ENCODE measurements around the gene BMPR2.
A peak's percentile ranks its signal among the peaks of the same experiment; 100 is the strongest.

The BMPR2 gene

DNA sequence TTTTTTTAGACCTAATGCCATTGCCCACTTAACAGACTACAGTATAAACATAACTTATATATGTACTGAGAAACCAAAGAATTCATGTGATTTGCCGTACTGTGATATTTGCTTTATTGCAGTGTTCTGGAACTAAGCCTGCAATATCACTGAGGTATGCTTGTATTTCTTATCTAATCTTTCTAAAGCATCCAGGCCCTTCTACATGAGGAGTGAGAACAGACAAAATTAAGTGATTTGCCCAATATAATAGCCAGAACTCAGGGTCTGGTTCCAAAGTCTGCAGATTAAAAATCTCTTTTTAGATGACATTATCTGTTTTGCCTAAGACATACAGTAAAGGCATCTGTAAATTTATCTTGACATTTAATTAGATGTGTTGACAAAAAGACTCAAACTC is 41.9 kb downstream of the BMPR2 start:
- TF ChIP-seq, protein P1, sequence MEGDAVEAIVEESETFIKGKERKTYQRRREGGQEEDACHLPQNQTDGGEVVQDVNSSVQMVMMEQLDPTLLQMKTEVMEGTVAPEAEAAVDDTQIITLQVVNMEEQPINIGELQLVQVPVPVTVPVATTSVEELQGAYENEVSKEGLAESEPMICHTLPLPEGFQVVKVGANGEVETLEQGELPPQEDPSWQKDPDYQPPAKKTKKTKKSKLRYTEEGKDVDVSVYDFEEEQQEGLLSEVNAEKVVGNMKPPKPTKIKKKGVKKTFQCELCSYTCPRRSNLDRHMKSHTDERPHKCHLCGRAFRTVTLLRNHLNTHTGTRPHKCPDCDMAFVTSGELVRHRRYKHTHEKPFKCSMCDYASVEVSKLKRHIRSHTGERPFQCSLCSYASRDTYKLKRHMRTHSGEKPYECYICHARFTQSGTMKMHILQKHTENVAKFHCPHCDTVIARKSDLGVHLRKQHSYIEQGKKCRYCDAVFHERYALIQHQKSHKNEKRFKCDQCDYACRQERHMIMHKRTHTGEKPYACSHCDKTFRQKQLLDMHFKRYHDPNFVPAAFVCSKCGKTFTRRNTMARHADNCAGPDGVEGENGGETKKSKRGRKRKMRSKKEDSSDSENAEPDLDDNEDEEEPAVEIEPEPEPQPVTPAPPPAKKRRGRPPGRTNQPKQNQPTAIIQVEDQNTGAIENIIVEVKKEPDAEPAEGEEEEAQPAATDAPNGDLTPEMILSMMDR (conservative IDR thresholded peaks at IDR 0.05) = no peak
- peak overlapping the region; percentile 73 for H3K27ac ChIP-seq

DNA sequence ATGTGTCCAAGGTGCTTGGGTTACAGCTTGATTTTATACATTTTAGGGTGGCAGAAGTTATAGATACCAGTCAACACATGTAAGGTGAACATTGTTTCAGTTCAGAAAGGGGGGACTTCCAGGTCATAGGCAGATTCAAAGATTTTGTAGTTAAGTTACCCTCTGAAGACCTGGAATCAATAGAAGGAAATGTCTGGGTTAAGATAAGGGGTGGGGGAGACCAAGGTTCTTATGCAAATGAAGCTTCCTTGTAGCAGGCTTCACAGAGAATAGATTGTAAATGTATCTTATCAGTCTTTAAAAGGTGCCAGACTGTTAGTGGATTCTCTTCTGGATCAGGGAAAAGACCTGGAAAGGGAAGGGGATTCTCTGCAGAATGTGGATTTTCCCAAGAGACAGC is 42.4 kb downstream of the BMPR2 start:
- TF ChIP-seq, protein P1 (conservative IDR thresholded peaks at IDR 0.05) = no peak
- peak overlapping the region; percentile 73 for H3K27ac ChIP-seq

DNA sequence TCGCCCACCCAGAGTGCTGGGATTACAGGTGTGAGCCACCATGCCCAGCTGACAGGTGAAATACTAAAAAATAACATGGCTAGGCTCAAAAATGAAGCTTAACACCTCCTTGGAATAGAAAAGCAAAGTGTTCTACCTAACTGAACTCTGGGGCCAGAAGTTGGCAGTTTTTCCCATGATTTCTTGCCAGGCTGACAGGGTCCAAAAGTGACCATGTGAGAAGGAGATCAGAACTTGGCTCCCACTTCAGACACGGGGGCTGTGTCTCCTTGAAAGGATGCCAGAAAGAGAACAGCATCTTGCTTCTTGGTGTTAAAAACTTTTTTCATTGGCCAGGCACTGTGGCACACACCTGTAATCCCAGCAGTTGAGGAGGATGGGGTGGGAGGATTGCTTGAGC is 47.0 kb downstream of the BMPR2 start:
- H3K27ac ChIP-seq = no peak overlapping the region
- TF ChIP-seq, protein P1 (conservative IDR thresholded peaks at IDR 0.05) = no peak

DNA sequence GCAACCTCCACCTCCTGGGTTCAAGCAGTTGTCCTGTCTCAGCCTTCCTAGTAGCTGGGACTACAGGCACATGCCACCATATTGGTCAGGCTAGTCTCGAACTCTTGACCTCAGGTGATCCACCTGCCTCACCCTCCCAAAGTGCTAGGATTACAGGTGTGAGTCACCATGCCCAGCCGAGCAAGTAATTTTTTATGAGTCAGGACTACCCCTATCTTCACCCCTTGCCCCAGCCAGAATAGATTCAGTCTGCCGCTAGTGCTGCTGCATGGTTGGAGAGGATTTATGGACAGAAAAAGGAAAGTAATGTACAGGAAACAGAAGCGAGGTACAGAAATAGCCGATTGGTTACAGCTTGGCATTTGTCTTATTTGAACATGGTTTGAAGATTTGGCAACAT is 48.9 kb downstream of the BMPR2 start:
- TF ChIP-seq, protein P1 (conservative IDR thresholded peaks at IDR 0.05) = no peak
- H3K27ac ChIP-seq = no peak overlapping the region

DNA sequence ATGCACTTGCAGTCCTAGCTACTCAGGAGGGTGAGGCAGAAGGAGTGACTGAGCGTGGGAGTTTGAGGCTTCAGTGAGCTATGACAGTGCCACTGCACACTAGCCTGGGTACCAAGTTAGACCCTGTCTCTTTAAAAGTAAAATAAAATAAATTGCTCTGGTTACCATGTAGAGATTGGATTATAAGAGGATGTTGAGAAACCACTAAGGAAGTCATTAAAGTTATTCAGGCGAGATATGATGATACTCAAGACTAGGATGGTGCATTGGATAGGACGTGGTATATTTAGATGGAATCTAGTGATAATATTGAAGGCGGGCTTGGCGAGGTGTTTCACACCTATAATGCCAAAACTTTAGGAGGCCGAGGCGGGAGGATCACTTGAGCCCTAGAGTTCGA is 50.6 kb downstream of the BMPR2 start:
- TF ChIP-seq, protein P1 (conservative IDR thresholded peaks at IDR 0.05) = no peak
- H3K27ac ChIP-seq = no peak overlapping the region

DNA sequence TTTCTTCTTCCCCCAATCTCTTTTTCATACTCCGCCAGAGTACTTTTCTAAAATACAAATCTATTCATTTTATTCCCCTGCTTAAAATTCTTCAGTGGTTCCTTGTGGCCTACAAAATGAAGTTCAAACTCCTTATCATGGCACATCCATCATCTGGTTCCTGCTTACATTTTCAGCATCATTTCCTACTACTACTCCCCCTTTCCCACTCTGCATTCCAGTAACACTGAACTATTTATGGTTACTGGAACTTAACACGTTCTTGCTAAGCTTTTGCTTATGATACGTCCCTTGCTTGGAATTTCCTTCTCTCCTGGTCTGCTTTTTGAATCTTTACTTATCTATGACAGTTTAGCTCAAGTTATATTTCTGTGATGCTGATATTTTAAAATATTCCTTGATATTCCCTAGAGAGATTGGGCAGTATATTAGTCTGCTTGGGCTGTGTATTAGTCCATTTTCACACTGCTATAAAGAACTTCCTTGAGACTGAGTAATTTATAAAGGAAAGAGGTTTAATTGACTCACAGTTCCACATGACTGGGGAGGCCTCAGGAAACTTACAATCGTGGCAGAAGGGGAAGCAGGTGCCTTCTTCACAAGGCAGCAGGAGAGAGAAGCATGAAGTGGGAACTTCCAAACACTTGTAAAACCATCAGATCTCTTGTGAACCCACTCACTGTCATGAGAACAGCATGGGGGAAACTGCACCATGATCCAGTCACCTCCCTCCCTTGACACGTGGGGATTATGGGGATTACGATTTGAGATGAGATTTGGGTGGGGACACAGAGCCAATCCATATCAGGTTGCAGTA is 53.2 kb downstream of the BMPR2 start:
- H3K27ac ChIP-seq = no peak overlapping the region
- TF ChIP-seq, protein P1 (conservative IDR thresholded peaks at IDR 0.05) = no peak

DNA sequence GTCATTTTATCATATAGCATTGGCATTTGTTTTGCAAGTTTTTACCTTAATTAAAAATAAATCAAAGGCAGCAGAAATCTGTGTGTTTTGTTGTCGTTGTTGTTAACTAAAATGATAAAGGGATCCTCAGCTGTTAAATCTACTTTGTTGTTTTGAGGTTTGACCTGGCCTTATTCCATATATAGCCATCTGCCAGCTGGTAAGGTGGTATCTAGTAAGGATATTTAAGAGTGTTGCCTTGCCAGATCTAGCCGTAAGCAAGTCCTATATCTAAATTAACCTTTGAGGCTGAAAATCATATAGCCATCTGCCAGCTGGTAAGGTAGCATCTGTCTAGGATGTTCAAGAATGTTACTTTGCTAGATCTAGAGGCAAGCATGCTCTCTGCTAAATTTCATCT is 56.6 kb downstream of the BMPR2 start:
- H3K27ac ChIP-seq = no peak overlapping the region
- TF ChIP-seq, protein P1 (conservative IDR thresholded peaks at IDR 0.05) = no peak
